Neuronal stem cell (in vitro differentiated cells): ENCODE results near the gene WNT9B.
A peak's percentile ranks its signal among the peaks of the same experiment; 100 is the strongest.

Experiments used
- DNase-seq: peaks from one replicate; pipeline ENCODE4 v3.0.0-alpha.2; 2013; ENCODE audit warnings: low spot score
- H2AFZ ChIP-seq: one replicate; pipeline ENCODE4 v1.6.1; 2013; ENCODE audit warnings: mild to moderate bottlenecking, low read length, inconsistent platforms
- H2AK5ac ChIP-seq: 2 replicates; pipeline ENCODE4 v1.6.1; 2013; ENCODE audit warnings: low read depth, mild to moderate bottlenecking, inconsistent platforms, low read length, moderate library complexity, mixed read lengths
- H2BK120ac ChIP-seq: 2 replicates; pipeline ENCODE4 v1.6.1; 2013; ENCODE audit warnings: low read depth, mild to moderate bottlenecking, inconsistent platforms, low read length, moderate library complexity, mixed read lengths
- H2BK12ac ChIP-seq: one replicate; pipeline ENCODE4 v1.6.1; 2013; ENCODE audit warnings: low read length, inconsistent platforms
- H2BK15ac ChIP-seq: 2 replicates; pipeline ENCODE4 v1.6.1; 2013; ENCODE audit warnings: mild to moderate bottlenecking, low read length, inconsistent platforms, mixed read lengths
- H2BK5ac ChIP-seq: one replicate; pipeline ENCODE4 v1.6.1; 2013; ENCODE audit warnings: inconsistent platforms, mild to moderate bottlenecking, low read length, moderate library complexity
- H3K14ac ChIP-seq: one replicate; pipeline ENCODE4 v1.6.1; 2013; ENCODE audit warnings: low read length, inconsistent platforms
- H3K18ac ChIP-seq: 2 replicates; pipeline ENCODE4 v1.6.1; 2013; ENCODE audit warnings: low read length, inconsistent platforms
- H3K23ac ChIP-seq: 2 replicates; pipeline ENCODE4 v1.6.1; 2013; ENCODE audit warnings: low read depth, mild to moderate bottlenecking, mixed read lengths, low read length, inconsistent platforms; ENCODE audit not compliant: poor library complexity
- H3K27ac ChIP-seq: replicated peaks from 3 replicates; pipeline ENCODE4 v1.5.1; 2013; ENCODE audit warnings: low read length, inconsistent platforms
- H3K27me3 ChIP-seq, 3 experiments: 2 replicates each; pipeline ENCODE4 v1.6.1; 2013; ENCODE audit warnings: low read length in 3 of 3, mild to moderate bottlenecking in 2 of 3, inconsistent platforms in 1 of 3, low read depth in 1 of 3, mixed read lengths in 1 of 3, moderate library complexity in 1 of 3; ENCODE audit not compliant: control insufficient read depth in 3 of 3, insufficient read depth in 3 of 3
- H3K36me3 ChIP-seq, 2 donors: replicated peaks in 1 of 2; 2 replicates each; pipeline ENCODE4 v1.6.1; 2013; ENCODE audit warnings: low read length in 2 of 2; ENCODE audit not compliant: control insufficient read depth in 2 of 2, insufficient read depth in 2 of 2
- H3K4ac ChIP-seq: 2 replicates; pipeline ENCODE4 v1.6.1; 2013; ENCODE audit warnings: inconsistent platforms, mild to moderate bottlenecking, low read length, moderate library complexity
- H3K4me1 ChIP-seq, 2 donors: 1 replicate in 1 of 2; 2 replicates in 1 of 2; pipeline ENCODE4 v1.6.1; 2013; ENCODE audit warnings: low read length in 2 of 2, low read depth in 1 of 2; ENCODE audit not compliant: control insufficient read depth in 2 of 2, insufficient read depth in 1 of 2
- H3K4me2 ChIP-seq: one replicate; pipeline ENCODE4 v1.6.1; 2013; ENCODE audit warnings: mild to moderate bottlenecking, low read length, inconsistent platforms; ENCODE audit not compliant: insufficient read depth, poor library complexity, severe bottlenecking
- H3K4me3 ChIP-seq, 2 donors: 2 replicates each; pipeline ENCODE4 v1.5.1; 2013; ENCODE audit warnings: low read length in 2 of 2, mild to moderate bottlenecking in 2 of 2, inconsistent platforms in 1 of 2, moderate library complexity in 1 of 2
- H3K79me1 ChIP-seq: one replicate; pipeline ENCODE4 v1.6.1; 2013; ENCODE audit warnings: low read depth, mild to moderate bottlenecking, inconsistent platforms, low read length, moderate library complexity
- H3K9ac ChIP-seq: one replicate; pipeline ENCODE4 v1.6.1; 2013; ENCODE audit warnings: mild to moderate bottlenecking, low read depth, low read length, inconsistent platforms; ENCODE audit not compliant: poor library complexity
- H3K9me3 ChIP-seq, 2 donors: replicated peaks in 1 of 2; 2 replicates each; pipeline versions ENCODE3 to v1.6.1; 2013; ENCODE audit warnings: low read length in 2 of 2, mild to moderate bottlenecking in 2 of 2, inconsistent platforms in 1 of 2, low read depth in 1 of 2, mixed read lengths in 1 of 2, moderate library complexity in 1 of 2; ENCODE audit not compliant: control insufficient read depth in 2 of 2, insufficient read depth in 1 of 2
- H4K8ac ChIP-seq: one replicate; pipeline ENCODE4 v1.6.1; 2013; ENCODE audit warnings: low read depth, mild to moderate bottlenecking, inconsistent platforms, low read length, moderate library complexity
- H4K91ac ChIP-seq: one replicate; pipeline ENCODE4 v1.6.1; 2013; ENCODE audit warnings: low read length, low read depth, mild to moderate bottlenecking, inconsistent platforms; ENCODE audit not compliant: poor library complexity
- WGBS, 2 donors: extraction: QIAGEN DNeasy Blood & Tissue Kit; methylation state at CpG; one replicate each; pipeline ENCODE4 v1.1.7; 2013; ENCODE audit warnings: missing lambda C conversion rate in 2 of 2, mixed read lengths in 1 of 2; ENCODE audit not compliant: insufficient read length in 2 of 2, insufficient replicate concordance in 1 of 2; ENCODE audit errors: extremely low coverage in 2 of 2; 5-methylcytosine and 5-hydroxymethylcytosine counted together

WNT9B gene

DNA sequence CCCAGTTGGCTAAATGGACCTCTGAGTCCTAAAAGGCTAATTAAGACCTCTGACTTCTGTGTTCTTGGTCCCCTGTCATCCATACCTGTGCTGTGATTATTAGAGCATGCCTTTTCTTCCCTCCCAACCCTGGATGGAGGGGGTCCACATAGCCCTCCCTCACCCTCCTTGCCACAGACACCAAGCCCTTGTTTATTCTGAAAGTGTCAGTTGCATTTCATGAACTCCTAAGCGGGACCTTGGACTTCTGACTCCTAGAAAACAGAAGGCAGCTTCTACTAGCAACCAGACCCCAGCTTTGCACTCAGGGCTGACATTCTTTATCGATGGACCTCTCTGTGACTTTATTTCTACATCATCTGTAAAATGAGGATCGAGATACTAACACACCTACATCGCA is 38.1 kb downstream of the WNT9B start:
- Histone ChIP-seq H3K4me3 (no peak overlapping the region), H3K14ac (no peak overlapping the region), H3K36me3 (no peaks in the 10 kb centered on the region), H2BK15ac (no peak overlapping the region), H3K9ac (no peak overlapping the region), H2BK120ac (no peak overlapping the region), H3K4me2 (no peak overlapping the region), H3K79me1 (no peaks in the 10 kb centered on the region), H2AFZ (peak overlapping the region; percentile 12), H4K91ac (no peak overlapping the region), H2AK5ac (no peak overlapping the region), H3K18ac (no peak overlapping the region), H3K4ac (no peak overlapping the region), H3K27me3 (peaks cover 0 to 44% (median 0%) of the 10 kb centered on the region in 3 experiments), H2BK12ac (no peak overlapping the region), H3K9me3 (no peaks in the 10 kb centered on the region), H3K27ac (no peak overlapping the region), H3K4me1 (peaks cover 7 to 18% of the 10 kb centered on the region in 2 donors), H2BK5ac (no peak overlapping the region), H3K23ac (no peak overlapping the region), H4K8ac (no peak overlapping the region)
- no peak for DNase-seq
- no CpG with 5 or more reads among the region's 4 CpGs for WGBS, 2 donors

DNA sequence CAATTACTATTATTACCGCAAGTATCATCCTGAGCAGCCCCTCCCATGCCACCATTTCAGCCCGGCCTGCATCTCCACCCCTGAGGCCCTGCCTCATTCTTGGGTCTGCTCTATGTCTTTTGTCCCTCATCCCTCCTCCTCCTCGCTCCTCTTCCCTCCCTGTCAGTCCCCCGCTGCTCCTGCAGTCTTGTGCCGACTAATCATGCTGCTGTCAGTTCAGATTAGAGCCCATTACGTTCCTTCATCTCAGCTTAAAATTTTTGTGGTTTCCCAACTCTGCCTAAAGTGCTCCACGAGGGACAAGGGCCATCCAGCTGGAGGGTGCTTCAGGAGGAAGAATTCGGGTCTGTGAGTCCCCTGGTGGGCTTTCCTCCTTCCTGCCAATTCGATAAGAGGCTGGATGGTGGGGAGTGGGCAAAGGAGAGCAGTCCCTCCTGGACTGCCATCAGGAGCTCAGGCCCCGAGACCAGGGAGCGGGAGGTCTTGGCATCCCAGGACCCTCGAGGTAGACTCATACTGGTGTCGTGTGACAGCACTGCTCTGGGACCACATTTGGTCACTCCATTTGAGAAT is 38.7 kb downstream of the WNT9B start:
- no CpG with 5 or more reads among the region's 13 CpGs for WGBS, 2 donors
- Histone ChIP-seq H3K14ac (no peak overlapping the region), H4K91ac (no peak overlapping the region), H2BK15ac (no peak overlapping the region), H2BK5ac (peak overlapping the region; percentile 25), H2BK12ac (no peak overlapping the region), H3K4me3 (no peak overlapping the region), H4K8ac (no peak overlapping the region), H3K36me3 (no peaks in the 10 kb centered on the region), H2BK120ac (no peak overlapping the region), H2AK5ac (peak overlapping the region; percentile 65), H3K79me1 (no peaks in the 10 kb centered on the region), H3K4me1 (peaks cover 7 to 21% of the 10 kb centered on the region in 2 donors), H3K18ac (peak overlapping the region; percentile 80), H2AFZ (peak overlapping the region; percentile 12), H3K27me3 (peaks cover 0 to 44% (median 0%) of the 10 kb centered on the region in 3 experiments), H3K4me2 (no peak overlapping the region), H3K4ac (no peak overlapping the region), H3K23ac (peak overlapping the region; percentile 21), H3K27ac (no peak overlapping the region), H3K9ac (no peak overlapping the region), H3K9me3 (no peaks in the 10 kb centered on the region)
- no peak for DNase-seq

DNA sequence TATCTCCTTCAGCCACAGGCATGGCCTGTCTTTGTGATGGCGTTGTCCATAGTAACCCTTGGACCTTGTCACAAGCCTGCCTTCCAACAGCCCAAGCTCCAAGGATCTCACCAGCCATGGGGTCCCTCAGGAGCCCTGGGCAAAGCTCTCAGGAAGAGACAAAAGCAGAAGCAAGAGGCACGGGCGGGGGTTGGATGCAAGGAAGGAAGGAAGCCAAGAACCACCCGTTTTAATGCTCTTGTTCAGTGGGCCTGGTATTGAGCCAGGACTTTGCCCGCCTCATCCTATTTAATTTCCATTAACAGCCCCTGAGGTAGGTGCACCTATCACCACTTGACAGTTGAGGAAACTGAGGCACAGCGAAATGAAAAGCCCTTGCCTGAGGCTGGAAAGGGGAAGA is 39.3 kb downstream of the WNT9B start:
- H2BK120ac ChIP-seq, result no peak overlapping the region
- peak overlapping the region; percentile 25 for H2BK5ac ChIP-seq
- H2AFZ ChIP-seq, result no peak overlapping the region
- H3K79me1 ChIP-seq, result no peaks in the 10 kb centered on the region
- no peaks in the 10 kb centered on the region for H3K36me3 ChIP-seq
- H3K18ac ChIP-seq, result peak overlapping the region; percentile 80
- no peak overlapping the region for H2BK15ac ChIP-seq
- no peaks in the 10 kb centered on the region for H3K9me3 ChIP-seq
- H3K4me2 ChIP-seq, result no peak overlapping the region
- H2BK12ac ChIP-seq, result no peak overlapping the region
- H4K91ac ChIP-seq, result no peak overlapping the region
- DNase-seq, result no peak
- H3K27ac ChIP-seq, result no peak overlapping the region
- peak overlapping the region; percentile 65 for H2AK5ac ChIP-seq
- WGBS, 2 donors, result no CpG with 5 or more reads among the region's 6 CpGs
- H4K8ac ChIP-seq, result no peak overlapping the region
- no peak overlapping the region for H3K9ac ChIP-seq
- peaks cover 7 to 21% of the 10 kb centered on the region in 2 donors for H3K4me1 ChIP-seq
- no peak overlapping the region for H3K14ac ChIP-seq
- no peak overlapping the region for H3K23ac ChIP-seq
- H3K4ac ChIP-seq, result no peak overlapping the region
- peaks cover 0 to 44% (median 0%) of the 10 kb centered on the region in 3 experiments for H3K27me3 ChIP-seq
- H3K4me3 ChIP-seq, result no peak overlapping the region

DNA sequence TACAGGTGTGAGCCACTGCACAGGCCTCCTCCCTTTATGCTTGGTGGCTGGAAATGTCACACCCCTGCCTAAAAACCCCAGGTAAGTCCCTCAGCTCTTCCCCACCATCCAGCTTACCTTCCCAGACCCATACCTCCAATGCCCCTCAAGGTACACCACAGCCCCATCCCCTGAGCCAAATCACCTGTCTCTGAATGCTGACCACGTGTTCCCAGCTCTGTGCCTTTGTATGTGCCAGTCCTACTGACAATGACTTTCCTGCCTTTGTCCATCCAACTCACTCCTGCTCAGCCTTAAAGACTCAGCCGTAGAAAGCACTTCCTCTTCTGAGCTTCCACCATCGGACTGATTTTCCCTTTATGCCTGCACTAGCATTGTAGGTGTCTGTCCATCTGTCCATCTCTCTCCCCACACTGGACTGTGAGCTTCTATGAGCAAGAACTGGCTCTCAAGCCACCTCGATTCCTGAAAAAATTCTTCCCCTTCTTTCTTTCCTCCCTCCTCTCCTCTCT is 40.9 kb downstream of the WNT9B start:
- no peak overlapping the region for H2BK12ac ChIP-seq
- DNase-seq, result no peak
- H3K27me3 ChIP-seq, result peaks cover 0 to 35% (median 0%) of the 10 kb centered on the region in 3 experiments

More for the DNA sequence above, 40.9 kb downstream of the WNT9B start:
- Histone ChIP-seq H3K36me3 (no peaks in the 10 kb centered on the region), H2BK120ac (no peak overlapping the region), H3K23ac (no peak overlapping the region), H3K27ac (no peak overlapping the region), H3K4me2 (no peak overlapping the region), H2AK5ac (no peak overlapping the region), H3K4ac (no peak overlapping the region), H2AFZ (no peak overlapping the region), H3K79me1 (no peaks in the 10 kb centered on the region), H3K4me1 (peaks cover 7 to 21% of the 10 kb centered on the region in 2 donors), H3K18ac (no peak overlapping the region), H3K9ac (peak overlapping the region; percentile 45), H4K8ac (no peak overlapping the region), H3K9me3 (no peaks in the 10 kb centered on the region), H3K14ac (no peak overlapping the region), H2BK15ac (peak overlapping the region; percentile 10), H3K4me3 (no peak overlapping the region), H4K91ac (no peak overlapping the region), H2BK5ac (no peak overlapping the region)
- WGBS, 2 donors, result no CpG with 5 or more reads among the region's 4 CpGs
